Ureter (tissue), 1 donor: ENCODE data around the gene CDKN2B-AS1. TPM values are rescaled to one million over a fixed set of nuclear protein-coding genes. Genes with fewer than 3 reads are reported as not detected.

Experiments used
- DNase-seq: peaks from one replicate; pipeline ENCODE4 v3.0.0-alpha.2; 2020; ENCODE audit warnings: low spot score
- total RNA-seq: library from RNA; stranded (reverse); gene quantifications from one replicate; pipeline ENCODE4 v1.2.4, GENCODE V29; 2023
- donor health status: DM: yes; HTN: yes; CAD: no.

CDKN2B-AS1 gene
- total RNA-seq, 1 donor from 2014 or later: 1.5 TPM

- DNase-seq: no peak
Measured at GRCh38 chr9:22005702-22006606, 11.4 kb downstream of the CDKN2B-AS1 start.

GRCh38 chr9:22008384-22008716, 13.8 kb downstream of the CDKN2B-AS1 start:
- DNase-seq: no peak

GRCh38 chr9:22008717-22009505, 14.3 kb downstream of the CDKN2B-AS1 start, which contains the start of gene CDKN2B:
Gene CDKN2B, minus strand, starts transcription at chr9:22009305. Its CDS starts 352 bp downstream, at chr9:22008953.
- peak; percentile 97 for DNase-seq

GRCh38 chr9:22009506-22009867, 14.9 kb downstream of the CDKN2B-AS1 start:
- DNase-seq: no peak

GRCh38 chr9:22010866-22011625, 16.5 kb downstream of the CDKN2B-AS1 start:
- DNase-seq: no peak

- DNase-seq: no peak
Measured at GRCh38 chr9:22022396-22022795, 27.8 kb downstream of the CDKN2B-AS1 start.

GRCh38 chr9:22026696-22027095, 32.1 kb downstream of the CDKN2B-AS1 start:
- no peak for DNase-seq

GRCh38 chr9:22028394-22028793, 33.8 kb downstream of the CDKN2B-AS1 start:
- DNase-seq: no peak

- no peak for DNase-seq
Measured at GRCh38 chr9:22029231-22029630, 34.6 kb downstream of the CDKN2B-AS1 start.

- no peak for DNase-seq
Measured at GRCh38 chr9:22030101-22030598, 35.6 kb downstream of the CDKN2B-AS1 start.

- no peak for DNase-seq
Measured at GRCh38 chr9:22031655-22032411, 37.2 kb downstream of the CDKN2B-AS1 start.

- no peak for DNase-seq
Measured at GRCh38 chr9:22033012-22033630, 38.5 kb downstream of the CDKN2B-AS1 start.

GRCh38 chr9:22035591-22036011, 41.0 kb downstream of the CDKN2B-AS1 start:
- DNase-seq: no peak

GRCh38 chr9:22036866-22037626, 42.5 kb downstream of the CDKN2B-AS1 start:
- no peak for DNase-seq

- no peak for DNase-seq
Measured at GRCh38 chr9:22037954-22038690, 43.5 kb downstream of the CDKN2B-AS1 start.

- DNase-seq: no peak
Measured at GRCh38 chr9:22039258-22039657, 44.7 kb downstream of the CDKN2B-AS1 start.

GRCh38 chr9:22040760-22041159, 46.2 kb downstream of the CDKN2B-AS1 start:
- DNase-seq: no peak

GRCh38 chr9:22041344-22041743, 46.8 kb downstream of the CDKN2B-AS1 start:
- no peak for DNase-seq

GRCh38 chr9:22041775-22042174, 47.2 kb downstream of the CDKN2B-AS1 start:
- peak; percentile 68 for DNase-seq
